Neutrophil (primary cell): ENCODE measurements around the gene NUP214.

ENCODE experiments used
- H3K27ac ChIP-seq: fragments of 200-600 bp; sonication (generic); 2 replicates; pipeline ENCODE4 v1.5.1; 2016; ENCODE audit warnings: mild to moderate bottlenecking, moderate library complexity
- H3K27me3 ChIP-seq: fragments of 200-600 bp; sonication (generic); 2 replicates; pipeline ENCODE4 v1.6.0; 2016; ENCODE audit warnings: mild to moderate bottlenecking
- H3K36me3 ChIP-seq: fragments of 200-600 bp; sonication (generic); 2 replicates; pipeline ENCODE4 v1.5.1; 2017
- H3K4me1 ChIP-seq, 2 experiments: fragments of 200-600 bp in 1 of 2; sonication (generic) in 1 of 2; 1 replicate in 1 of 2; 2 replicates in 1 of 2; pipeline versions ENCODE4 v1.5.1 to v1.6.1; 2013 to 2016; ENCODE audit warnings: low read depth in 1 of 2, low read length in 1 of 2, mild to moderate bottlenecking in 1 of 2, moderate library complexity in 1 of 2; ENCODE audit not compliant: control insufficient read depth in 1 of 2, insufficient read depth in 1 of 2
- H3K4me3 ChIP-seq, 2 experiments: fragments of 200-600 bp in 1 of 2; sonication (generic) in 1 of 2; 1 replicate in 1 of 2; 2 replicates in 1 of 2; pipeline ENCODE4 v1.5.1; 2013 to 2016; ENCODE audit warnings: low read depth in 1 of 2, low read length in 1 of 2, mild to moderate bottlenecking in 1 of 2, moderate library complexity in 1 of 2
- H3K9me3 ChIP-seq: fragments of 200-600 bp; sonication (generic); 2 replicates; pipeline ENCODE4 v1.5.1; 2016
- CTCF ChIP-seq: fragments of 200-600 bp; sonication (generic); IDR thresholded peaks from 2 replicates; pipeline ENCODE4 v1.5.1; 2016; ENCODE audit warnings: antibody characterized with exemption

The NUP214 gene

GRCh38 chr9:131082774-131083512 is 42.4 kb upstream of the NUP214 start:
- no peaks in the 10 kb centered on the region for H3K36me3 ChIP-seq
- H3K4me3 ChIP-seq = no peak overlapping the region
- no peak overlapping the region for H3K27ac ChIP-seq
- H3K27me3 ChIP-seq = peaks cover 3% of the 10 kb centered on the region
- H3K9me3 ChIP-seq = no peaks in the 10 kb centered on the region
- TF ChIP-seq CTCF = no peak
- H3K4me1 ChIP-seq = no peaks in the 10 kb centered on the region

- Histone ChIP-seq H3K36me3 (no peaks in the 10 kb centered on the region), H3K4me3 (no peak overlapping the region), H3K27me3 (peaks cover 3% of the 10 kb centered on the region), H3K9me3 (no peaks in the 10 kb centered on the region), H3K4me1 (no peaks in the 10 kb centered on the region), H3K27ac (no peak overlapping the region)
- no peak for TF ChIP-seq CTCF
Observed at GRCh38 chr9:131084661-131085369, 40.6 kb upstream of the NUP214 start.

- Histone ChIP-seq H3K27ac (no peak overlapping the region), H3K4me3 (no peak overlapping the region), H3K27me3 (peaks cover 3% of the 10 kb centered on the region), H3K36me3 (no peaks in the 10 kb centered on the region), H3K4me1 (no peaks in the 10 kb centered on the region), H3K9me3 (no peaks in the 10 kb centered on the region)
- TF ChIP-seq CTCF = no peak
Observed at GRCh38 chr9:131085370-131086122, 39.8 kb upstream of the NUP214 start.

GRCh38 chr9:131087354-131087893 is 38.0 kb upstream of the NUP214 start:
- Histone ChIP-seq H3K27ac (no peak overlapping the region), H3K4me1 (no peaks in the 10 kb centered on the region), H3K27me3 (peaks cover 3% of the 10 kb centered on the region), H3K9me3 (no peaks in the 10 kb centered on the region), H3K36me3 (no peaks in the 10 kb centered on the region), H3K4me3 (no peak overlapping the region)
- TF ChIP-seq CTCF = no peak

GRCh38 chr9:131090025-131090787 is 35.2 kb upstream of the NUP214 start:
- Histone ChIP-seq H3K27me3 (peaks cover 16% of the 10 kb centered on the region), H3K4me1 (no peaks in the 10 kb centered on the region), H3K9me3 (no peaks in the 10 kb centered on the region), H3K4me3 (no peak overlapping the region), H3K27ac (no peak overlapping the region), H3K36me3 (no peaks in the 10 kb centered on the region)
- TF ChIP-seq CTCF = no peak
